Glomerular visceral epithelial cell (primary cell): ENCODE measurements around the gene GNG4.
"Not testable (repeated sequence)": the region's sequence is repeated elsewhere in the genome, so short reads cannot be mapped to it uniquely, and the experiment has no call there.

Experiments used
- DNase-seq: peaks from one replicate; pipeline ENCODE4 v3.0.0-alpha.2; 2016; ENCODE audit errors: extremely low spot score

GNG4 gene

DNA sequence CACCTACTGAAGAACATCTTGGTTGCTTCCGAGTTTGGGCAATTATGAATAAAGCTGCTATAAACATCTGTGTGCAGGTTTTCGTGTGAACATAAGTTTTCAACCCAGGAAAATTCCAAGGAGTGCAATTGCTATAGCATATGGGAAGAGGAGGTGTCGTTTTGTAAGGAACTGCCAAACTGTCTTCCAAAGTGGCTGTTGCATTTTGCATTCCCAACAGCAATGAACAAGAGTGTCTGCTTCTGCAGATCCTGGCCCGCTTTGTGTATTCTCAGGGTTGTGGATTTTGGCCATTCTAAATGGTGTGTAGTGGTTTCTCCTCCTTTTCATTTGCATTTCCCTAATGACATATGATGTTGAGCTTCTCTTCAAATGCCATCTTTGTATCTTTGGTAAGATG lies 23.8 kb downstream of the GNG4 start:
- DNase-seq = no peak

DNA sequence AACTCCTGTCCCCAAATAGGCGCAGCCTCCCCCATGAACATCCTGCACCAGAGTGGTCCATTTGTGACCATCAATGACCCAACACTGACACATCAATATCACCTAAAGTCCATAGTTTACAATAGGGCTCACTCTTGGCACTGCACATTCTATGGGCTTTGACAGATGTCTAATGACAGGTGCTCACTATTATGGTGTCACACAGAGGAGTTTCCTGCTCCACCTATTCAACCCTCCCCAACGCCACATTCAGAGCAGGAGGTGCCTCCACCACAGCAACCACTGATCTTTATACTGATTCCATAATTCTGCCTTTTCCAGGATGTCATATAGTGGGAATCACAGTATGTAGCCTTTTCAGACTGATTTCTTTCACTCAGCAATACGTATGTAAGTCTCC lies 24.2 kb downstream of the GNG4 start:
- no peak for DNase-seq

DNA sequence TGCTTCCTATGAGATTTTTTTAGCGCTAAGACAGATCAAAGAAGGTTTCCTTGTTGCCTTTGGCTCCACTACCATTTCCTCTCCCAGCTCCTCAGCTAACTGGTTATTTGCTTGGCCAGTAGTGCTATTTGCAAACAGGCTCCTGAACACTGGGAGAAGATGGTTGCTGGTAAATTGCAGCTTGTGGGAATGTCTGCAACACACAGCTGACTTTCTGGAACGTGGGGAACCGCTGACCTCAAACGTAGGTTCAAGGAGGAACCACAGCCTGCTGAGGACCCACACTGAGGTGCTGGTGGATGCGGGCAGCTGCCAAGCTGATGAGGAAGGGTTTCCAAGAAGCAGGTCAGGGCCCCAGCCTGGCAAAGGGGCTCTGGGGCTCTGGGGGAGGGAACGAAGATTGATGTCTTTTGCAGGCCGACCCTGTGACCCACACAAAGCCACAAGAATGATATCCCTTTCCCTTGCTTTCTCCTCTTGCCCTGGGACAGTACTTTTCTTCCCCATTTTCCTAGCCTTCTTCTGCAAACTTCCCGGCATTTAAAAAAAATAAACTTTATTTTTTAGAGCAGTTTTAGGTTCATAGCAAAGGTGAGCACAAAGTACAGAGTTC lies 24.8 kb downstream of the GNG4 start:
- DNase-seq = peak; percentile 96

DNA sequence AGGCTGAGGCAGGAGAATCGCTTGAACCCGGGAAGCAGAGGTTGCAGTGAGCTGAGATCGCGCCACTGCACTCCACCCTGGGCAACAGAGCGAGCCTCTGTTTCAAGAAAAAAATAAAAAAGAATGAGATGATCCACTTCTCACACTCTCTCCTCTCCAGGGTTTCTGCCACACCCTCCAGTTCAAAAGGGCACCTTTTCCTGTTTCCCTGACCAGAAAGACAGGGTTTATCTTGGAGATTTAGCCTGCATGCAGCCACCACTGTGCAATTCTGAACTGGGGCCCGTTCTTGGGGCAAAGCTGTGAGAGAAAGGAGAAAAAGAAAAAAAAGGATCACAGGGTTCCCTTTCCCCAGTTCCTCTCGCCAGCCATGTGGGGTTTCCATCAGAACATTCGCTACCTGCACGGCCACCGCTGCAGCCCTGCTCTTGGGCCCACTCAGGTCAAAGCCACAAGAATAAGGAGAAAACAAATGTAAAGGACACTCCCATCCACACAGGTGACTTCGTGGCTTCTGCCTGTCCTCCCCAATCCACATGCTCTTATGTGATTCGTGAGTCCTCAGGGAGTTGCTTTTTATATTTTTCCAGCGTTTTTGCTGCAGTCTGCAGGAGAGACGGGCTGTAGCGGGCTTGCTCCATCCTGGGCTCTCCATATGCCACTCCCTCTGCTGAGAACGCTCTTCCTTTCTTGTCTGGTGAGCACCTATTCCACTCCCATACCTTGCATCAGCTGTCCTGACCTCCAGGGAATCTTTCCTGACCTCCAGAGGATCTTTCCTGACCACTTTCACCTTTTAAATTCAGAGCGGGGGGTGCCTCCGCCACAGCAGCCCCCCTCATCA lies 26.4 kb downstream of the GNG4 start:
- DNase-seq = no peak

DNA sequence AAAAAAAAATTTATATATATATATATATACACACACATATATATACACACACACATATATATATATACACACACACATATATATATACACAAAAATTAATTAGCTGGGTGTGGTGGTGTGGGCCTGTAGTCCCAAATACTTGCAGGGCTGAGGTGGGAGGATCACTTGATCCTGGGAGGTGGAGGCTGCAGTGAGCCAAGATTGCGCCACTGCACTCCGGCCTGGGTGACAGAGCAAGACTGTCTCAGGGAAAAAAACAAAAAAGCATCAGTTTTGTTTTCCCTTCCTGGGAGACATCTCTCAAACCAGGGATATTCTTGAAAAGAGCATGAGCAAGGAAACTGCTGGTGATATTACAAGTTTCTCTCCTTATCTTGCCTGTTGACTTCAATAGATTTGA lies 30.4 kb downstream of the GNG4 start:
- not testable (repeated sequence) for DNase-seq

DNA sequence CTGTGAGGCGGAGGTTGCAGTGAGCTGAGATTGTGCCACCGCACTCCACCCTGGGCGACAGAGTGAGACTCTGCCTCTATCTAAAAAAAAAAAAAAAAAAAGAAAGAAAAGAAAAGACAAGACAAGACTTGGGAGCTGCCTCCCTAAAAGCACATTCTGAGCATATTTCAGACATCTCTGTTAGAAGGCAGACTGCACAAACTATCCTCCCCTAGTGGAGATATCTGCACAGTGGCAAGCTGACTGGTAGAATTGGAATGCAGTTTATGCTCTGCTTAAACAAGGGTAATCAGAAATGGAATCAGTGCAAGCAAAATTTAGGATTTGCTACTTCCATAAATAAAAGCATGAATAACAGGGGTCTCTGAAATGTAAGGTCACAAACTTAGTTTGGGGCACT lies 31.8 kb downstream of the GNG4 start:
- peak; percentile 21 for DNase-seq

DNA sequence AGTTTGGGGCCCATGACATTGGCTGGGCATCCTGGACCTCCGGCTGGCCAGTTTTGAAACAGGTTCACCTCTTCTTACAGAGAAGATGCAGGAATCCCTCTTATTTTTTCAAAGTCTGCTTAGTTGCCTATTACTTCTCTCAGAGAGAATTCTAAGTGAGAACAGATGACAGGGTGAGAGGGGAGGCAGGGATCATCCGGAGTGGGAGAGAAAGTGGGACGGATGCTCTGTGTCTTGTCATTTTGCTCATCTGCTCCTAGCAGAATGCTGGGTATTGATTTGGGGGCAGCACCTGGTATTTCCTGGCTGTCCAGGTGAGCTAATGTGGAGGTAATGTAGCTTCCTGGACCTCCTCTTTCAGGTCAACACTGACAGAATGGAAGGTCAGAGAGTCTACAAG lies 32.4 kb downstream of the GNG4 start:
- DNase-seq = no peak

DNA sequence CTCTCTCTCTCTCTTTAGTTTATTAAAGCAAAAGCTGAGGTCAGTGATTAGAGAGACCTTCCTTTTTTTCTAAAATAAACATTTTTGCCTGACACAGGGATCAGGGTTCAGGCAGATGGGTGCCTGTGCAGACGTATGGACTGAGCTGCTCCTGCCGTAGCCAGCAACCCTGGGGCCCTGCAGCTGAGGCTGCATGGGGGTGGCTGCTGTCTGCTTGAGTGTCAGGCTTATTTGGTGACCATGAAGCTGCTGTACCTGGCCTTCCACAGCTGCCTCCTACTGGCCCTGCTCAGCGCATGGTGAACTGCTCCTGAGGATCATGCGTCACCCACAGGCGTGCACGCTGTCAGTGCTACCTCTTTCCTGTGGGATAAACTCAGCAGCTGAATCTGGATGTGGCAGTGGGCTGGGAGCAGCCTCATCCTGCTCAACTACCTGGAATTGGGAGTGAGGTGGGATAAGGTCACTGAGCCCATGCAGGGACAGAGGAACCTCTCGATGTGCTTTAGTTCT lies 35.1 kb downstream of the GNG4 start:
- no peak for DNase-seq

DNA sequence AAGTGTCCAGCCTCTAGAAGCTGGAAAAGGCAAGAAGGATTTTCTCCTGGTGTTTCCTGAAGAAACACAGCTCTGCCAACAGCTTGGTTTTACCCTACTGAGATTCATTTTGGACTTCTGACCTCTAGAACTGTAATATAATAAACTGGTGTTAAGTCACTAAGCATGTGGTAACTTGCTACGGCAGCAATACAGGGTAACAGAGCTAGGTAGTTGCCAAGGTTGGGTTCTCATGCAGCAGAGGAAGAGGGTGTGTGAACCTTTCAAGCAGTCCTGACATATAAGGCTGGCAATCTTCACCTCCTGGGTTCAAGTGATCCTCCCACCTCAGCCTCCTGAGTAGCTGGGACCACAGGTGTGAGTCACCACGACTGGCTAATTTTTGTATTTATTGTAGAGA lies 36.0 kb downstream of the GNG4 start:
- DNase-seq = no peak

DNA sequence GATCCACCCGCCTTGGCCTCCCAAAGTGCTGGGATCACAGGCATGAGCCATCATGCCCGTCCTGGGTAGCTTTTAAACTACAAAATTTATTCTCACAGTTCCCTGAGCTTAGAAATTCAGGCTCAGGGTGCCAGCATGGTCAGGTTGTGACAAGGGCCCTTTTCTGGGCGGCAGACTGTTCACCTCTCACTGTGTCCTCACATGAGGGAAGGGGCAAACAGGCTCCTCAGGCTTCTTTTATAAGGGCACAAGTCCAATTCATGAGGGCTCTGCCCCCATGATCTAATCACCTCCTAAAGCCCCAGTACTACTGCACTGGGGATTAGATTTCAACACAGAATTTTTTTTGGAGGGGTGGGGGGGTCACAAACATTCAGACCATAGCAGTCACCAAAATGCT lies 36.8 kb downstream of the GNG4 start:
- no peak for DNase-seq

DNA sequence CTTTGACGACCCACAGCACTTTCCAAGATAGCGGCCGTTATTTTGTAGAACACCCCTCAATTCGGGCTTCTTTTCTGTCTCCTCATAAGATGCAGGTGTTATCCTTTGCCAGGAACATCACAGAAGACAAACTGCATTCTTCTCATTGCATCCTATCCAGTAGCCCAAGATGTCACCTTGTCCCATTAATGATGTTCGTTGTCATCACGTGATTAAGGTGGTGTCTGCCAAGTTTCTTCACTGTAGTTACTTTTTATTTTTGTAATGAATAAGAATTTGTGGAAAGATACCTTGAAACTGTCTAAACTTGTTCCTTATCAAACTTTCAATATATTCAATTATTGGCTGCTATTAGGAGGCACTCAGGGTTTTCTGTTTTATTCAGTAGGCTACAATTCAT lies 39.4 kb downstream of the GNG4 start:
- DNase-seq = no peak

DNA sequence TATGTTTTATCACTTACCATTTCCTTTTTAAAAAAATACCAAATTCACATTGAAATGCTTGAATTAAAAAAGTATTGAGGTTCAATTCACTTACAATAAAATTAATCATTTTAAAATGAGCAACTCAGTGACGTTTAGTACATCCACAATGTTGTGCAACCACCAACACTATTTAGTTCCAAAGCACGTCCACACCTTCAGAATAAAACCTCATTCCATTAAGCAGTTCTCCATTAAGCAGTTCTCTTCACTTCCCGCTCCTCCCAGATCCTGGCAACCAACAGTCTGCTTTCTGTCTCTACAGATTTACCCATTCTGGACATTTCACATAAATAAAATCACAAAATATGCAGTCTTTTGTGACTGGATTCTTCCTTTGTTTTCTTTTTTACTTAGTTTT lies 41.3 kb downstream of the GNG4 start:
- DNase-seq = no peak

DNA sequence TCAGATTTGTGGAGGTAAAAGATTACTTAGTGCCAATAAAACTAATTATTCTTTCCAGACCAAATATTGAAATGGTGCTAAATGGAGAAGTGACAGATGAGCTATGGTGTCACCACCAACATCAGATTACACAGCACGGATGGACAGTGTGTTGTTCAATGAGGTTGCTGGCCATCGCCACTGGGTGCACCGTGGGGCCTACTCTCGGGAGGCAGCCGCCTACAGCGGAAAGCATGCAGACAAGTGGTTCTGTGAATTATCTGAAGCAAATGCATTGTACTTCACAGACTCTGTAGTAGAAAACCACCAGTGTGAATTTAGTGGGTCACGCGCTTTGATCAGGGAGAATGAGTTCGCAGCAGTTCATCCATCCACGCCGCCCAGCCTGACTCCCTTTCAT lies 42.3 kb downstream of the GNG4 start:
- DNase-seq = no peak

DNA sequence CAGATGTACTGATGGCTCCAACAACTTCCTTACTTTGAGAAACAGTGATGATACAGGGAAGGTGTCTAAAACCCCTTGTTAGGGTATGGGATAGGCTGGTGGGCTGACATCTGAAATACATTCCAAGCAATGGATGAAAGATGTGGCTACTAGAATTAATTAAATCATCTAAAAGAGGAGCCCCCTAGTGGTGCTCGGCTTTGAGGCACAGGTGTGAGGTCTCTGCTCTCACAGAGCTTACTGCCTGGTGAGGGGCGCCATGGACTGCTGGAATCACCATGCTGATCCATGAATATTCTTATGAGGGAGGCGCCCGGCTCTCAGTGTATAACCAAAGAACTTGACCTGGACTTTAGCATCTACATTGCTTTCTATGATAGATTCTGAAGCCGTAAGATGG lies 48.5 kb downstream of the GNG4 start:
- no peak for DNase-seq

DNA sequence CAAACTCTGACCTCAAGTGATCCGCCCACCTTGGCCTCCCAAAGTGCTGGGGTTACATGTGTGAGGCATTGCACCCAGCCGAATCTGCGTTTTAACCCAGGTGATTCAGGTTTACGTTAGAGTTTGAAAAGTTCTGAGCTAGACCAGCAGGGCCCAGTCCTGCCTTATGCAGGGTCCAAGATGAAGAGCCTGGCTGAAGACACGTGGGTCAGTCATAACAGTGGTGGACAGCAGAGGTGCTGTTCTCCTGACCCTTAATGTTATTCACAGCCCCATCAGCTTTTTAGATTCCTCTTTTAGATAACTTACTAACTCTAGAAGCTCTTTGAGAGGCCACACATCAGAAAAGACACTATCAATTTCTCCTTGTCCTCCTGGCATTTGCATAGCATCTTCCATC lies 50.0 kb downstream of the GNG4 start:
- no peak for DNase-seq

DNA sequence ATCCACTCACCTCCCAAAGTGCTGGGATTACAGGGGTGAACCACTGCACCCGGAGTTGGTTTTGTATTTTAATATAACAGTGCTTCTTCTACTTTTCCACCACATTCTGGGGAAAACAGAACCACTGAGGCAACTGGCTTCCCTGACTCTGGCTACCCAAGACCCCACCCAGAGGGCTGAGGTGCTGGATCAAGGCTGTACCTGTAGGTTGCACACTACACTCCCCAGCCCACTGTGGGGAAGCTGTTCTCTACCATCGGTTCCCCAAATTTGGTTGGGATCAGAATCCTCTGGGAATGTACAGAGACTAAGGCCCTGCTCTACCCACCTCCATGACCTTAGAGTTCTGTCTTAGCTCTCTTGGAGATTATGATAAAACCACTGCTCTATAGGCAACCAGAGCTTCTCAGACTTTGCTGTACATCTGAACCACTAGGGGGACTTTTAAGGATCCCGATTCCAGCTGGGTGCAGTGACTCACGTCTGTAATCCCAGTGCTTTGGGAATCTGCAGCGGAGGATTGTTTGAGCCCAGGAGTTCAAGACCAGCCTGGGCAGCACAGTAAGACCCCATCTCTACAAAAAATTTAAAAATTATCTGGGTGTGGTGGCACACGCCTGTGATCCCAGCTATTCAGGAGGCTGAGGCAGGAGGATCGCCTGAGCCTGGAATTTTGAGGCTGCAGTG lies 51.6 kb downstream of the GNG4 start:
- peak; percentile 36 for DNase-seq

DNA sequence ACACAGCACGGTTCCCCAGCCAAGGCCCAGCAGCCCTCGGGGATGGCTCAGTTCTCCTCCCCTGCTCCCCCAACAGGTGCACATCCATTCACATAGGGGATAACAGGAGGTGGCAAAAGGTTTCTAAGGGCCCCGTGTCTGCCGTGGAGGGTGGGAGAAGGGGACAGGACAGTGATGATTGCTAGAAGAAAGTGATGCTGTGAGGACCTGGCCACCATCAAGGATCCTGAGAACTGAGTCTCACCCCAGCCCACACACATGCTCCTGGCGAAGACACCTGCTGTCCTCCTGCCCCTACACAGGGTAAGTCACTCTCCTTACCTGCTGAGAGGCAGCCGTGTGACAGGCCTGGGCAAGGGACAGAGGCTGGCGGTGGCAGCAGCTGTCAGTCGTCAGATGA lies 54.5 kb downstream of the GNG4 start:
- DNase-seq = no peak

DNA sequence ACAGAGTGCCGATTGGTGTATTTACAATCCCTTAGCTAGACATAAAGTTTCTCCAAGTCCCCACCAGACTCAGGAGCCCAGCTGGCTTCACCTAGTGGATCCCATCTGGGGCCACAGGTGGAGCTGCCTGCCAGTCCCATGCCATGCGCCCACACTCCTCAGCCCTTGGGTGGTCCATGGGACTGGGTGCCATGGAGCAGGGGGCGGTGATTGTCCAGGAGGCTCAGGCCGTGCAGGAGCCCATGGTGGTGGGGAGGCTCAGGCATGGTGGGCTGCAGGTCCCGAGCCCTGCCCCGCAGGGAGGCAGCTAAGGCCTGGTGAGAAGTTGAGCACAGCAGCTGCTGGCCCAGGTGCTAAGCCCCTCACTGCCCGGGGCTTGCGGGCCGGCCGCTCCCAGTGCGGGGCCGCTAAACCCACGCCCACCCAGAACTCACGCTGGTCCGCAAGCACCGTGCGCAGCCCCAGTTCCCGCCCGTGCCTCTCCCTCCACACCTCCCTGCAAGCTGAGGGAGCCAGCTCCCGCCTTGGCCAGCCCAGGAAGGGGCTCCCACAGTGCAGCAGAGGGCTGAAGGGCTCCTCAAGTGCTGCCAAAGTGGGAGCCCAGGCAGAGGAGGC lies 55.2 kb downstream of the GNG4 start:
- DNase-seq = not testable (repeated sequence)

DNA sequence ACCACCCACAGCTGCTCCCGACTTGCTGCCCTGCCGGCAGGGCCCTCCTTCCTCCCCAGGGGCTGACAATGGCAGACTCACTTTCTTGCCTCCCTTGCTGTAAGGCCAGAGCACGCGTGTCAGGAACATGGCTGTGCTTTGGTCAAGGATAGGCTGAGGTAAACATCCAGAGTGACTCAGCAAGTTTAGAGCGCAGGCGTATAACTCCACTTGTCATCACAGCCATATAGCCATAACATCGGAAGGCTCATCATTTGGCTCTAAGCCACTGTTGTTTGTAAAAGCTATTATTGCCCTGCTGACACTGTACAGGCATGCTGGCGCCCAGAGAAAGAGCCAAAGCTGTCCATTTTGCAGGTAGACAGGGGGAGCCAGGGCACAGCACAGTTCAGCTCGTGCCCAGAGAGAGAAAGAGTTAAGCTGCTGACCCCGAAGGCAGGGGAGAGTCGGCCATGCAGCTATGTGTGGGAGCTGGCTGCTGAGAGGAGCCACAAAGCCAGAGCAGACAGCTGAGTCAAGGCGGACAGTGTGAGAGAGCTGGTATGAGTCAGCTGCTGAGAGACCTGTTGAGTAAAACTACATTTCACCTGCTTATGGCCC lies 60.6 kb downstream of the GNG4 start:
- peak; percentile 75 for DNase-seq

DNA sequence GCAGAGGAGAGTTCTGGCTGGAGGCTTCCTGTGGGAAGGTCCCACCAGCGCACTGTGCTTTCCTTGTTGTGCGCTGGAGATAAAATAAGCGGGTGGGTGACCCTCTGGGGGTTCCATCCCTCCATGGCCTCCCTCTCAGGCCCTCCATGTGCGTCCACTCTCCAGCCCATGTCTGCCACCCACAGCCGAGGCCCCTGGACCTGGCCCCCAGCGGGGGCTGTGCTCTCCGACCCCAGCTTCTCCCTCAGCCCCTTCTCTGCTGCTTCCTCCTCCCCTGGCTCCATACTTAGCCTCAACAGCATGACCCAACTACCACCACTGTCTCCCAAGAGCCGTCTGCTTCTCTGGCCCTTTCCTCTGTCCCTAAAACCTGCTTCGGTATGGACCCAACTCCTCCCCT lies 61.4 kb downstream of the GNG4 start:
- no peak for DNase-seq

DNA sequence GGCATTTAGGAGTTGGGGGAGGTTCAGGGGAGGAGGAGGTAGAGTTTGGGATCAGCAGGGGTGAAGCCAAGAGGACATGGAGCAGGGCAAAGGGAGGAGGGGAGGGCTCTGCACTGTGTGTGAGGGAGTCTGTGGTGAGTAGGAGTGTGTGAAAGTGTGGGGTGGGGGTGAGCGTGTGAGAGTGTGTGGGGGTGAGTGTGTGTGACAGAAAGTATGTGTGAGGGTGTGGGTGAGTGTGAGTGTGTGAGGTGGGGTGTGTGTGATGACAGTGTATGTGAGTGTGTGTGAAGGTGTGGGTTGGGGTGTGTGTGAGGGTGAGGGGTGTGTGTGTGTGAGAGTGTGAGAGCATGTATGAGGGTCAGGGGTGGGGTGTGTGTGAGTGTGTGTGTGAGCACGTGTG lies 62.6 kb downstream of the GNG4 start:
- no peak for DNase-seq

DNA sequence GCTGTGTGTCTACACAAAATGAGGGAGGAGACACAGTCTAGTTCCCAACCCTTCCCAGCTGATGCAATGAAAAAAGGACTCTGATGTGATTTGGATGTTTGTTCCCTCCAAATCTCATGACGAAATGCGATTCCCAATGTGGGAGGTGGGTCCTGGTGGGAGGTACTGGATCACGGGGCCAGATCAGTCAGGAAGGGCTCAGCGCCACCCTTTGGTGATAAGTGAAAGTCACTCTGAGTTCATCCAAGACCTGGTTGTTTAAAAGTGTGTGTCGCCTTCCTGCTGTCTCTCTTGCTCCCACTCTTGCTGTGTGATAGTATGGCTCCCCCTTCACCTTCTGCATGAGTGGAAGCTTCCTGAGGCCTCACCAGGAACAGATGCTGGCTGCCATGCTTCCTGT lies 63.2 kb downstream of the GNG4 start:
- DNase-seq = no peak
